HG03442 (cell line): ENCODE results near the gene ERC1.

Source experiments
- ATAC-seq: cut with Tn5 transposase; IDR thresholded peaks from one replicate; pipeline ENCODE4 v1.9.1; 2021; ENCODE audit warnings: mild to moderate bottlenecking, moderate library complexity; ENCODE audit not compliant: unreplicated experiment

ERC1 gene

GRCh38 chr12:1501695-1502378 lies 510.8 kb downstream of the ERC1 start:
- ATAC-seq: no peak

GRCh38 chr12:1502379-1502720 lies 511.3 kb downstream of the ERC1 start:
- no peak for ATAC-seq

DNA sequence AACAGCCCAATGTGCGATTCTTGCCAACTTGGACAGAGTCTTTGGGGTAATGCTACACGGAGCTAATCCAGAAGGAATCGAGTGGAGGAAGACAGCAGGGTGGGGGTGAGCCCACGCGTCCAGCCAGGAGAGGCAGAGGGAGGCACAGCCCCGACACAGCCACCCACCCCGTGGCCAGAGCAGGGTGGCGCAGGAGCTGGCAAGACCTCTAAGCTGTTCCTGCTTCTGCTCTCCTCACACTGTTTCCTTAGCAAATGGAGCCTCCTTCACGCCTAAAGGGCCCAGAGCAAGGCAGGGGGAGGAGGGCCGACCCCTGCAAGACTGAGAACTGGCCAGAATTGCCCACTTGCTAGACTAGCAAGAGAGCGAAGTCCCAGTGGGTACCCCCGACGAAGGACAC lies 511.8 kb downstream of the ERC1 start:
- no peak for ATAC-seq

DNA sequence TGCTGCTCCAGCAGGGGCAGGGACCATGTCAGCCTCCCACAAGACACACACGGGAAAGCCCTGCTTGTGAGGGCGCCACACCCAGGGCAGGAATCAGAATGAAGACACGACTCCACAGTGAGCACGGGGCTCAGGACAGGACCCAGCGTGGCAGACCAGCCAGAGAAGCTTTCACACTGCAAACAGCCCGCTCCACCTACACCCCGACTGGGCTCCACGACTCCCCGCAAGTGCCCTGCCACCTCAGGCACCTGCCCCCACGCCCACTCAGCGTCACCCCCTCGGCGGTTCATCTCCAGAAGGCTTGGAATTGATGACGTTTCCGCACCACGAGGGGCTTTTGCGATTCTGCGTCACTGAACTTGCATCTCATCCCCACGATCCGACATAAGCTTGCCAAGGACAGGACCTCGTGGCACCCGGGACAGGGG lies 512.3 kb downstream of the ERC1 start:
- no peak for ATAC-seq

GRCh38 chr12:1504304-1504894 lies 513.4 kb downstream of the ERC1 start:
- no peak for ATAC-seq

DNA sequence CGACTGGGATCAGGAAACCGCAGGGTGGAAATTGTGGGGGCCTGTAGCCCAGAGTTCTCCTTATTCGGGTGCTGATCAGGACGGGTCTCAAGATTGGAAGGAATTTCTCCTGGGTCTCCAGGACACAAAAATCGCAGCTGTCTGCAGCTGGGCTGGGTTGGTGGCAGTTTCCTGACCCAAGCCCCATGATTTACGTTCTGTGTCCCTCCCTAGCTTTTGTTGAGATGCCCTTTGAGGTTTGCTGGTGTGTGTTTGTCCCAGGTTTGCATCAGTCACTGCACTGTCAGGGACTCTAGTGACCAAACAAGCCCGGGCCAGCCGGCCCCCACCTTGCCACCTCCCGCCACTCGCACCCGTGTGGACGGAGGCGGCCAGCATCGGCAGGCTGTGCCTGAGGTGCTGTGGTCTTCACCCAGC lies 513.9 kb downstream of the ERC1 start:
- no peak for ATAC-seq

DNA sequence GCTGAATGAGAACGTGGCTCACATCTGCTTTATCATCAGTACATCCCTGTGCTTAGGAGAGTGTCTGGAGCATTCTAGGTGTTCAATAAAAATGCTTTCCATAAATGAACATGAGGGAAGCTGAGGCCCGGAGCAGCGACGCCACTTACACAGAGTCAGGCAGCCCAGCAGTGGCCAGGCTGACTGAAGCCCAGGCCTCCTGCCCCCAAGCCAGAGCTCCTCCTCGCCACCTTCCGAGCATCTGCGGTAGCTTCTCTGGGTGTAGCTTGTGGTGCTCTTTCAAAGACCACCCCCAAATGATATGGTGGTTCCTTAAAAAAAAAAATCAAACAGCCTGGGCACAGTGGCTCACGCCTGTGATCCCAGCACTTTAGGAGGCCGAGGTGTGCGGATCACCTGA lies 514.6 kb downstream of the ERC1 start:
- no peak for ATAC-seq

- no peak for ATAC-seq
Observed at GRCh38 chr12:1507308-1507707, 516.3 kb downstream of the ERC1 start.

GRCh38 chr12:1509413-1510052 lies 518.5 kb downstream of the ERC1 start:
- ATAC-seq: no peak

DNA sequence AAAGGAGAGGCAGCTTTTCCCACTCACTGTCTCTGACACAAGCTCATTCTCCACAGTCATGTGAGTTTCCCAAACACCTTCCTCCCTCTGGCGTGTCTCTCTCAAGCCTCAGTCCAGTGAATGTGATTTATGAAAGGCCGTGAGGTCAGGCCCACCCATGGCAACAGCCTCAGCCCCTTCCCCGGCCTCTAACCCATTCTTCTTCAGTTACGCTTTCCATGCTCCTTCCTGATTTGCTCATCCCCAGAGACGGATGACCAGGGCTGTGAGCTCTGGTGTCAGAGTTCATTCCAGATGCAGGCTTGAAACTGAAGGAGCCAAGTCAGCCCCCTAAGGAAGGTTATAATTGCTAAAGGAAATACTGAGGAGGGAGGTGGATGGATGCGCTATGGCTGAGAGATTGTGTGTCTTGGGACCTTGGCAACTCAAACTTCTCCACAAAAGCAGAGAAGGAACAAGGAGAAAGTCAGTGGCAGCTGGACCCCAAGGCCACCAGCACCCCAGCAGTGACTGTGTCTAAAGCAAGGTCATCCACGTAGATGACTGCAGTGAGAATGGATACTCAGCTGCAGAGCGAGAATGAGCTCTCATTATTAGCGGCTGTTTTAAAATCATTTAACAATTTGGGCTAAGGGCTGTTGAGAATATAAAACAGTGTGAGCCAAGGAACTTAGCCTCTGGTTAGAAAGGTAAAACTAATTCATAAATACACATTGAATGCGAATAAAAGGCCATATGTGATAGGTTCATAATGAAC lies 519.2 kb downstream of the ERC1 start:
- ATAC-seq: no peak

- ATAC-seq: no peak
Observed at GRCh38 chr12:1515010-1515409, 524.0 kb downstream of the ERC1 start.

GRCh38 chr12:1515428-1515827 lies 524.4 kb downstream of the ERC1 start:
- ATAC-seq: no peak

DNA sequence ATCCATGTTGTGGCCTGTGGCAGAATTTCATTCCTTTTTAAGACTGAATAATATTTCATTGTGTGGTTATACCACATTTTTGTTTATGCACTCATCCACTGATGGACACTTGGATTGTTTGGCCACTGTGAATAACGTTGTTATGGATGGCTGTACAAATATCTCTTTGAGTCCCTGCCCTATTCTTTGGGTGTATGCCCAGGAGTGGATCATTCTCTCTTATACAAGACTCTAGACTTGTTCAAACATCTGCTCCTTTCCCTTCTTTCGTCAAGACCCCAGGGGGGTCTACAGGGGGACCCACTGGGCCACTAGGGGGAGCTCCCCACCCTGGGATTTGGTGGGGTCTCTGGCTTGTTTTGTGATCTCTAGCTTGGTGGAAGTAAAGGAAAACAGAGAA lies 526.0 kb downstream of the ERC1 start:
- ATAC-seq: no peak

- ATAC-seq: no peak
Observed at GRCh38 chr12:1517734-1518525, 526.9 kb downstream of the ERC1 start.

- no peak for ATAC-seq
Observed at GRCh38 chr12:1518591-1519516, 527.8 kb downstream of the ERC1 start.

- ATAC-seq: no peak
Observed at GRCh38 chr12:1519642-1520041, 528.6 kb downstream of the ERC1 start.

GRCh38 chr12:1523046-1523445 lies 532.0 kb downstream of the ERC1 start:
- ATAC-seq: no peak

DNA sequence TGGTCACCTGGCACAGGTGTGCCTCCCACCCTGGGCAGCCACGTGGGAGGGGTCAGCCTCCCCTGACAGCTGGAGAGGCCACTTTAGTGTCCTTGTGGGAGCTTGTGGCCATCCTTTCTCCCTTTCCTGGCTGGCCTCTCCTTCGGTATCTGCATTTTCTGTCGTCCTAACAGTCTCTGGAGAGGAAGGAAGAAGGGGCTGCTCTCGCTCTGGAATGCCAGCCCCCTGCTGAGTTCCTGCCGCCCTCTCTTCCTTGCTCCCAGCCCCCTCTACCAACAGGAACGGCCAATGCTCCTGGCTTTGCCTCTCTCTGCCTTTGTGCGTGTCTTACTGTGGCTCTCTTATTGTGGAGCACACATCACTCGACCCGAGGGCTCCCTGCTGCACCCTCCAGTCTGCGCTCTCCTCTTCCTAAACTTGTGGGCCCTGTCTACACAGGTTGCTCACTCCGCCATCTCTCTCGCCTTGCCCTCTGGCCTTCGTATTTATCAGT lies 532.6 kb downstream of the ERC1 start:
- no peak for ATAC-seq

- ATAC-seq: no peak
Observed at GRCh38 chr12:1525858-1526257, 534.8 kb downstream of the ERC1 start.

GRCh38 chr12:1527789-1528188 lies 536.8 kb downstream of the ERC1 start:
- ATAC-seq: no peak
